ENCODE measurements around the gene RASA4.
"Not testable (repeated sequence)": the region's sequence is repeated elsewhere in the genome, so short reads cannot be mapped to it uniquely, and the experiment has no call there.

DNA sequence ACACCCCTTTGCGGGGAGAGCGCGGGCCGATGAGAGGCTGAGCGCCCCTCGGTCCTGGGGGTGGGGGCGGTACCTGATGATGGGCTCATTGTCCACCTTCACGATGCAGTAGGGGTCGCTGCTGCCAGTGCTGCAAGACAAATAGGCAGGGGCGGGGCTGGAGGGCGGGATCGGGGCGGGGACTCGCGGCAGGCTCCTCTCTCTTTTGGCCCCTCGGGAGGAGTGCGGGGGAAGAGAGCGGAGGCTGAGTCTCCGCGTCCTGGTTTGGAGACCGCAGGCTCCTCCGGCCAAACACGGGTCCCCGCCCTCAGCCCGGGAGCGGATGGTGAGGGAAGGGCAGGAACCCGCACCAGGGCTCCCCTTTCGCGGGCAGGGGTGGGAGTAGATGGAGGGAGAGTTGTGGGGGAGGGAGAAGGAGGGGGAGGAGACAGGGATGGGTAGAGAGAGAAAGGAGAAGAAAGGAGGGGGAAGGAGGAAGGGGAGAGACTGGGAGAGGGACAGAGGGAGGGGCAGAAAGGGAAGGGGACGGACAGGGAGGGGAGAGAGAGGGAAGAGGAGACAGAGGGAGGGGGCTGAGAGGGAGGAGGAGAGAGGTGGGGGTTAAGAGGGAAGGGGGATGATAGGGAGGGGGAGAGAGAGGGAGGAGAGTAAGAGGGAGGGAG lies 5.4 kb downstream of the RASA4 start:
- not testable (repeated sequence) for TF ChIP-seq CTCF (IDR thresholded peaks at IDR 0.05; ENCODE audit: borderline replicate concordance, extremely low read depth, low read length, poor library complexity, severe bottlenecking); EZH2 (IDR thresholded peaks at IDR 0.05; ENCODE audit: borderline replicate concordance, low read depth, low read length, severe bottlenecking)
